ENCODE results near the gene SERPINA4. TPM values are rescaled to one million over a fixed set of nuclear protein-coding genes. Genes with fewer than 3 reads are reported as not detected.

The SERPINA4 gene
- total RNA-seq, 4 donors from 2014 or later: not detected

- H3K36me3 ChIP-seq: no peaks in the 10 kb centered on the region
- 73% methylated on average over 4 of the region's 4 CpGs for WGBS
- no peak for DNase-seq (ENCODE audit: extremely low spot score)
- TF ChIP-seq POLR2AphosphoS5 (IDR thresholded peaks at IDR 0.05) (no peak), POLR2A (IDR thresholded peaks at IDR 0.05; ENCODE audit: low read depth) (no peak), CTCF (IDR thresholded peaks at IDR 0.05) (no peak), EP300 (IDR thresholded peaks at IDR 0.05) (no peak)
- peaks cover 6 to 15% (median 10%) of the 10 kb centered on the region in 4 donors for H3K4me1 ChIP-seq
- no peak overlapping the region for H3K27ac ChIP-seq (replicated peaks in 1 of 4)
- H3K9me3 ChIP-seq: no peaks in the 10 kb centered on the region
- H3K4me3 ChIP-seq: no peak overlapping the region
- H3K27me3 ChIP-seq: peaks cover 0 to 4% (median 0%) of the 10 kb centered on the region in 4 donors
- intact Hi-C loops (cut with DNase I): no loop called here
Observed at GRCh38 chr14:94593749-94594431, 32.6 kb downstream of the SERPINA4 start.

GRCh38 chr14:94594441-94594840 is 33.2 kb downstream of the SERPINA4 start:
- Histone ChIP-seq H3K27ac (replicated peaks in 1 of 4) (no peak overlapping the region), H3K27me3 (peaks cover 0 to 4% (median 0%) of the 10 kb centered on the region in 4 donors), H3K4me3 (no peak overlapping the region), H3K9me3 (no peaks in the 10 kb centered on the region), H3K36me3 (no peaks in the 10 kb centered on the region), H3K4me1 (peaks cover 11 to 20% (median 16%) of the 10 kb centered on the region in 4 donors)
- DNase-seq (ENCODE audit: extremely low spot score): no peak
- TF ChIP-seq POLR2AphosphoS5 (IDR thresholded peaks at IDR 0.05) (no peak), EP300 (IDR thresholded peaks at IDR 0.05) (no peak), POLR2A (IDR thresholded peaks at IDR 0.05; ENCODE audit: low read depth) (no peak), CTCF (IDR thresholded peaks at IDR 0.05) (no peak)
- intact Hi-C loops (cut with DNase I): no loop called here
- 92% methylated on average over 7 of the region's 7 CpGs for WGBS

- Histone ChIP-seq H3K9me3 (no peaks in the 10 kb centered on the region), H3K27ac (replicated peaks in 1 of 4) (no peak overlapping the region), H3K4me3 (no peak overlapping the region), H3K36me3 (no peaks in the 10 kb centered on the region), H3K4me1 (peaks cover 26 to 35% (median 30%) of the 10 kb centered on the region in 4 donors), H3K27me3 (peaks cover 0 to 4% (median 0%) of the 10 kb centered on the region in 4 donors)
- WGBS: 92% methylated on average over 2 of the region's 2 CpGs
- TF ChIP-seq EP300 (IDR thresholded peaks at IDR 0.05) (no peak), CTCF (IDR thresholded peaks at IDR 0.05) (no peak), POLR2A (IDR thresholded peaks at IDR 0.05; ENCODE audit: low read depth) (no peak)
- DNase-seq (ENCODE audit: extremely low spot score): no peak
- intact Hi-C loops (cut with DNase I): no loop called here
Observed at GRCh38 chr14:94595912-94596311, 34.7 kb downstream of the SERPINA4 start.

GRCh38 chr14:94596361-94596760 is 35.1 kb downstream of the SERPINA4 start:
- H3K36me3 ChIP-seq: no peaks in the 10 kb centered on the region
- no peak for DNase-seq (ENCODE audit: extremely low spot score)
- no peak overlapping the region for H3K27ac ChIP-seq (replicated peaks in 1 of 4)
- H3K4me3 ChIP-seq: no peak overlapping the region
- peaks cover 0 to 4% (median 0%) of the 10 kb centered on the region in 4 donors for H3K27me3 ChIP-seq
- H3K4me1 ChIP-seq: peaks cover 28 to 37% (median 34%) of the 10 kb centered on the region in 4 donors
- TF ChIP-seq POLR2AphosphoS5 (IDR thresholded peaks at IDR 0.05) (no peak), EP300 (IDR thresholded peaks at IDR 0.05) (no peak), CTCF (IDR thresholded peaks at IDR 0.05) (no peak), POLR2A (IDR thresholded peaks at IDR 0.05; ENCODE audit: low read depth) (no peak)
- no peaks in the 10 kb centered on the region for H3K9me3 ChIP-seq
- intact Hi-C loops (cut with DNase I): no loop called here
- 94% methylated on average over 9 of the region's 9 CpGs for WGBS

Data from esophagus muscularis mucosa (tissue), 4 donors.